HG02981 (cell line): ENCODE data around the gene IL36A.

Source experiments
- ATAC-seq: cut with Tn5 transposase; IDR thresholded peaks from one replicate; pipeline ENCODE4 v1.9.1; 2021; ENCODE audit warnings: mild to moderate bottlenecking, moderate library complexity; ENCODE audit not compliant: unreplicated experiment

Gene IL36A

GRCh38 chr2:113002677-113003076, 2.6 kb upstream of the IL36A start:
- ATAC-seq: no peak

GRCh38 chr2:113007250-113007649, 2.0 kb downstream of the IL36A start:
- ATAC-seq: no peak

GRCh38 chr2:113009622-113010021, 4.4 kb downstream of the IL36A start:
- no peak for ATAC-seq

GRCh38 chr2:113010088-113010487, 4.8 kb downstream of the IL36A start:
- ATAC-seq: no peak

GRCh38 chr2:113011108-113011507, 5.8 kb downstream of the IL36A start:
- no peak for ATAC-seq

- ATAC-seq: no peak
Measured at GRCh38 chr2:113012436-113013335, 7.4 kb downstream of the IL36A start.

- no peak for ATAC-seq
Measured at GRCh38 chr2:113013336-113013661, 8.0 kb downstream of the IL36A start.

GRCh38 chr2:113014067-113014466, 8.8 kb downstream of the IL36A start:
- no peak for ATAC-seq

- no peak for ATAC-seq
Measured at GRCh38 chr2:113015042-113015441, 9.8 kb downstream of the IL36A start.

GRCh38 chr2:113015655-113016054, 10.4 kb downstream of the IL36A start:
- no peak for ATAC-seq

- no peak for ATAC-seq
Measured at GRCh38 chr2:113018509-113018908, 13.2 kb downstream of the IL36A start.

GRCh38 chr2:113021312-113021711, 16.1 kb downstream of the IL36A start:
- ATAC-seq: no peak

GRCh38 chr2:113024764-113025163, 19.5 kb downstream of the IL36A start:
- ATAC-seq: no peak

- ATAC-seq: no peak
Measured at GRCh38 chr2:113025737-113026136, 20.5 kb downstream of the IL36A start.

GRCh38 chr2:113027691-113028090, 22.4 kb downstream of the IL36A start:
- ATAC-seq: no peak

- ATAC-seq: no peak
Measured at GRCh38 chr2:113028112-113028511, 22.9 kb downstream of the IL36A start.

- no peak for ATAC-seq
Measured at GRCh38 chr2:113032737-113033136, 27.5 kb downstream of the IL36A start.

- no peak for ATAC-seq
Measured at GRCh38 chr2:113034016-113034415, 28.8 kb downstream of the IL36A start.

- no peak for ATAC-seq
Measured at GRCh38 chr2:113036763-113037162, 31.5 kb downstream of the IL36A start.

- no peak for ATAC-seq
Measured at GRCh38 chr2:113038291-113038690, 33.0 kb downstream of the IL36A start.

GRCh38 chr2:113039158-113039557, 33.9 kb downstream of the IL36A start:
- ATAC-seq: no peak

- ATAC-seq: no peak
Measured at GRCh38 chr2:113039719-113040118, 34.5 kb downstream of the IL36A start.

- no peak for ATAC-seq
Measured at GRCh38 chr2:113041871-113042270, 36.6 kb downstream of the IL36A start.
